ENCODE measurements around the gene LPCAT1.

LPCAT1 gene

GRCh38 chr5:1445313-1445688 lies 78.5 kb downstream of the LPCAT1 start, which contains the start of gene SLC6A3:
Gene SLC6A3 (minus strand): TSS chr5:1445440. CDS start chr5:1443197, 2,243 bp downstream.
- DNase-seq, result peak in 2 of 3 donors; percentile 28 to 46
- no peak within 1 kb of the TSS for H3K27ac ChIP-seq (ENCODE audit: insufficient read depth in 1 of 2, low read depth in 1 of 2, low read length in 2 of 2, poor library complexity in 1 of 2, severe bottlenecking in 2 of 2)

GRCh38 chr5:1444361-1445189 lies 79.2 kb downstream of the LPCAT1 start:
- DNase-seq, result no peak

More at GRCh38 chr5:1445313-1445688, 78.5 kb downstream of the LPCAT1 start, which contains the start of gene SLC6A3:
- Histone ChIP-seq H3K9me3 (ENCODE audit: control extremely low read depth in 1 of 5, control insufficient read depth in 4 of 5, insufficient read depth in 2 of 5, low read depth in 1 of 5, low read length in 4 of 5) (peaks cover 0 to 9% (median 0%) of the 10 kb centered on the region in 5 experiments), H3K4me3 (ENCODE audit: control insufficient read depth in 1 of 7, extremely low read depth in 1 of 7, insufficient read depth in 4 of 7, low read depth in 2 of 7, low read length in 6 of 7) (peak within 1 kb of the TSS in 1 of 7 experiments; percentile 16), H3K27me3 (replicated peaks in 2 of 5; ENCODE audit: control insufficient read depth in 4 of 5, insufficient read depth in 5 of 5, low read length in 4 of 5) (peaks cover 0 to 98% (median 35%) of the 10 kb centered on the region in 5 experiments), H3K4me1 (ENCODE audit: control extremely low read depth in 1 of 4, control insufficient read depth in 4 of 4, insufficient read depth in 4 of 4, low read length in 3 of 4) (peaks cover 0 to 5% (median 3%) of the 10 kb centered on the region in 4 experiments), H3K36me3 (ENCODE audit: control insufficient read depth in 4 of 4, insufficient read depth in 4 of 4, low read length in 3 of 4) (no peaks in the 10 kb centered on the region)
- ChIA-PET CTCF (no interaction called here), POLR2A (no interaction called here)
- 3% methylated on average over 41 of the region's 52 CpGs for WGBS (ENCODE audit: insufficient coverage)

GRCh38 chr5:1443991-1444360 lies 79.8 kb downstream of the LPCAT1 start:
- Histone ChIP-seq H3K27ac (ENCODE audit: insufficient read depth in 1 of 2, low read depth in 1 of 2, low read length in 2 of 2, poor library complexity in 1 of 2, severe bottlenecking in 2 of 2) (no peak overlapping the region), H3K9me3 (ENCODE audit: control extremely low read depth in 1 of 5, control insufficient read depth in 4 of 5, insufficient read depth in 2 of 5, low read depth in 1 of 5, low read length in 4 of 5) (peaks cover 0 to 9% (median 0%) of the 10 kb centered on the region in 5 experiments), H3K27me3 (replicated peaks in 2 of 5; ENCODE audit: control insufficient read depth in 4 of 5, insufficient read depth in 5 of 5, low read length in 4 of 5) (peaks cover 0 to 90% (median 32%) of the 10 kb centered on the region in 5 experiments), H3K4me3 (ENCODE audit: control insufficient read depth in 1 of 7, extremely low read depth in 1 of 7, insufficient read depth in 4 of 7, low read depth in 2 of 7, low read length in 6 of 7) (no peak overlapping the region), H3K36me3 (ENCODE audit: control insufficient read depth in 4 of 4, insufficient read depth in 4 of 4, low read length in 3 of 4) (no peaks in the 10 kb centered on the region), H3K4me1 (ENCODE audit: control extremely low read depth in 1 of 4, control insufficient read depth in 4 of 4, insufficient read depth in 4 of 4, low read length in 3 of 4) (peaks cover 0 to 5% (median 3%) of the 10 kb centered on the region in 4 experiments)
- WGBS (ENCODE audit: insufficient coverage), result 40% methylated on average over 10 of the region's 15 CpGs
- DNase-seq, result peak in 1 of 3 donors; percentile 2
- POLR2A ChIA-PET, result no interaction called here
- CTCF ChIA-PET, result interaction anchor here (0.6 kb wide), 1 partner anchor 213 kb away, joined by 3 read pairs; no protein-coding TSS in a partner anchor

More at GRCh38 chr5:1444361-1445189, 79.2 kb downstream of the LPCAT1 start:
- Histone ChIP-seq H3K9me3 (ENCODE audit: control extremely low read depth in 1 of 5, control insufficient read depth in 4 of 5, insufficient read depth in 2 of 5, low read depth in 1 of 5, low read length in 4 of 5) (peaks cover 0 to 9% (median 0%) of the 10 kb centered on the region in 5 experiments), H3K27me3 (replicated peaks in 2 of 5; ENCODE audit: control insufficient read depth in 4 of 5, insufficient read depth in 5 of 5, low read length in 4 of 5) (peaks cover 0 to 92% (median 35%) of the 10 kb centered on the region in 5 experiments), H3K4me3 (ENCODE audit: control insufficient read depth in 1 of 7, extremely low read depth in 1 of 7, insufficient read depth in 4 of 7, low read depth in 2 of 7, low read length in 6 of 7) (peak overlapping the region in 1 of 7 experiments; percentile 16), H3K36me3 (ENCODE audit: control insufficient read depth in 4 of 4, insufficient read depth in 4 of 4, low read length in 3 of 4) (no peaks in the 10 kb centered on the region), H3K27ac (ENCODE audit: insufficient read depth in 1 of 2, low read depth in 1 of 2, low read length in 2 of 2, poor library complexity in 1 of 2, severe bottlenecking in 2 of 2) (no peak overlapping the region), H3K4me1 (ENCODE audit: control extremely low read depth in 1 of 4, control insufficient read depth in 4 of 4, insufficient read depth in 4 of 4, low read length in 3 of 4) (peaks cover 0 to 5% (median 3%) of the 10 kb centered on the region in 4 experiments)
- WGBS (ENCODE audit: insufficient coverage), result 6% methylated on average over 47 of the region's 68 CpGs
- POLR2A ChIA-PET, result no interaction called here
- CTCF ChIA-PET, result no interaction called here

- Histone ChIP-seq H3K4me3 (ENCODE audit: control insufficient read depth in 1 of 7, extremely low read depth in 1 of 7, insufficient read depth in 4 of 7, low read depth in 2 of 7, low read length in 6 of 7) (no peak overlapping the region), H3K27ac (ENCODE audit: insufficient read depth in 1 of 2, low read depth in 1 of 2, low read length in 2 of 2, poor library complexity in 1 of 2, severe bottlenecking in 2 of 2) (no peak overlapping the region), H3K4me1 (ENCODE audit: control extremely low read depth in 1 of 4, control insufficient read depth in 4 of 4, insufficient read depth in 4 of 4, low read length in 3 of 4) (peaks cover 0 to 5% (median 3%) of the 10 kb centered on the region in 4 experiments), H3K27me3 (replicated peaks in 2 of 5; ENCODE audit: control insufficient read depth in 4 of 5, insufficient read depth in 5 of 5, low read length in 4 of 5) (peaks cover 0 to 90% (median 26%) of the 10 kb centered on the region in 5 experiments), H3K9me3 (ENCODE audit: control extremely low read depth in 1 of 5, control insufficient read depth in 4 of 5, insufficient read depth in 2 of 5, low read depth in 1 of 5, low read length in 4 of 5) (peaks cover 0 to 9% (median 0%) of the 10 kb centered on the region in 5 experiments), H3K36me3 (ENCODE audit: control insufficient read depth in 4 of 4, insufficient read depth in 4 of 4, low read length in 3 of 4) (no peaks in the 10 kb centered on the region)
- WGBS (ENCODE audit: insufficient coverage), result 76% methylated on average over 9 of the region's 9 CpGs
- DNase-seq, result no peak
- ChIA-PET CTCF (no interaction called here), POLR2A (no interaction called here)
Measured at GRCh38 chr5:1443171-1443570, 80.6 kb downstream of the LPCAT1 start.

GRCh38 chr5:1442222-1443145 lies 81.3 kb downstream of the LPCAT1 start:
- Histone ChIP-seq H3K9me3 (ENCODE audit: control extremely low read depth in 1 of 5, control insufficient read depth in 4 of 5, insufficient read depth in 2 of 5, low read depth in 1 of 5, low read length in 4 of 5) (peaks cover 0 to 4% (median 0%) of the 10 kb centered on the region in 5 experiments), H3K27ac (ENCODE audit: insufficient read depth in 1 of 2, low read depth in 1 of 2, low read length in 2 of 2, poor library complexity in 1 of 2, severe bottlenecking in 2 of 2) (no peak overlapping the region), H3K36me3 (ENCODE audit: control insufficient read depth in 4 of 4, insufficient read depth in 4 of 4, low read length in 3 of 4) (no peaks in the 10 kb centered on the region), H3K4me3 (ENCODE audit: control insufficient read depth in 1 of 7, extremely low read depth in 1 of 7, insufficient read depth in 4 of 7, low read depth in 2 of 7, low read length in 6 of 7) (no peak overlapping the region), H3K4me1 (ENCODE audit: control extremely low read depth in 1 of 4, control insufficient read depth in 4 of 4, insufficient read depth in 4 of 4, low read length in 3 of 4) (peaks cover 0 to 5% (median 3%) of the 10 kb centered on the region in 4 experiments), H3K27me3 (replicated peaks in 2 of 5; ENCODE audit: control insufficient read depth in 4 of 5, insufficient read depth in 5 of 5, low read length in 4 of 5) (peaks cover 0 to 90% (median 20%) of the 10 kb centered on the region in 5 experiments)
- 74% methylated on average over 30 of the region's 36 CpGs for WGBS (ENCODE audit: insufficient coverage)
- ChIA-PET POLR2A (no interaction called here), CTCF (no interaction called here)
- no peak for DNase-seq

- Histone ChIP-seq H3K27ac (ENCODE audit: insufficient read depth in 1 of 2, low read depth in 1 of 2, low read length in 2 of 2, poor library complexity in 1 of 2, severe bottlenecking in 2 of 2) (no peak overlapping the region), H3K9me3 (ENCODE audit: control extremely low read depth in 1 of 5, control insufficient read depth in 4 of 5, insufficient read depth in 2 of 5, low read depth in 1 of 5, low read length in 4 of 5) (peaks cover 0 to 4% (median 0%) of the 10 kb centered on the region in 5 experiments), H3K36me3 (ENCODE audit: control insufficient read depth in 4 of 4, insufficient read depth in 4 of 4, low read length in 3 of 4) (no peaks in the 10 kb centered on the region), H3K4me3 (ENCODE audit: control insufficient read depth in 1 of 7, extremely low read depth in 1 of 7, insufficient read depth in 4 of 7, low read depth in 2 of 7, low read length in 6 of 7) (no peak overlapping the region), H3K4me1 (ENCODE audit: control extremely low read depth in 1 of 4, control insufficient read depth in 4 of 4, insufficient read depth in 4 of 4, low read length in 3 of 4) (peaks cover 0 to 5% (median 3%) of the 10 kb centered on the region in 4 experiments), H3K27me3 (replicated peaks in 2 of 5; ENCODE audit: control insufficient read depth in 4 of 5, insufficient read depth in 5 of 5, low read length in 4 of 5) (peaks cover 0 to 82% (median 14%) of the 10 kb centered on the region in 5 experiments)
- CTCF ChIA-PET, result no interaction called here
- POLR2A ChIA-PET, result no interaction called here
- 92% methylated on average over 24 of the region's 24 CpGs for WGBS (ENCODE audit: insufficient coverage)
- DNase-seq, result no peak
Measured at GRCh38 chr5:1441166-1441865, 82.4 kb downstream of the LPCAT1 start.

Measured in common myeloid progenitor, CD34-positive (primary cell).